Measurements from ENCODE around the gene VSTM2L.

VSTM2L gene

GRCh38 chr20:37947943-37948342 lies 45.0 kb downstream of the VSTM2L start:
- H3K4me3 ChIP-seq (replicated peaks; ENCODE audit: low read depth, low read length) = no peak overlapping the region
- no peak for TF ChIP-seq CTCF (IDR thresholded peaks at IDR 0.05; ENCODE audit: low read length, missing control alignments)

GRCh38 chr20:37948956-37949355 lies 46.0 kb downstream of the VSTM2L start:
- no peak overlapping the region for H3K4me3 ChIP-seq (replicated peaks; ENCODE audit: low read depth, low read length)
- no peak for DNase-seq (ENCODE audit: low read depth)

More at GRCh38 chr20:37947943-37948342, 45.0 kb downstream of the VSTM2L start:
- no peak for DNase-seq (ENCODE audit: low read depth)

GRCh38 chr20:37954190-37954589 lies 51.3 kb downstream of the VSTM2L start:
- TF ChIP-seq CTCF (IDR thresholded peaks at IDR 0.05; ENCODE audit: low read length, missing control alignments) = no peak

More at GRCh38 chr20:37948956-37949355, 46.0 kb downstream of the VSTM2L start:
- no peak for TF ChIP-seq CTCF (IDR thresholded peaks at IDR 0.05; ENCODE audit: low read length, missing control alignments)

GRCh38 chr20:37954626-37955025 lies 51.7 kb downstream of the VSTM2L start:
- no peak overlapping the region for H3K4me3 ChIP-seq (replicated peaks; ENCODE audit: low read depth, low read length)
- TF ChIP-seq CTCF (IDR thresholded peaks at IDR 0.05; ENCODE audit: low read length, missing control alignments) = no peak
- no peak for DNase-seq (ENCODE audit: low read depth)

More at GRCh38 chr20:37954190-37954589, 51.3 kb downstream of the VSTM2L start:
- no peak overlapping the region for H3K4me3 ChIP-seq (replicated peaks; ENCODE audit: low read depth, low read length)
- DNase-seq (ENCODE audit: low read depth) = no peak

- DNase-seq (ENCODE audit: low read depth) = no peak
- TF ChIP-seq CTCF (IDR thresholded peaks at IDR 0.05; ENCODE audit: low read length, missing control alignments) = no peak
- H3K4me3 ChIP-seq (replicated peaks; ENCODE audit: low read depth, low read length) = no peak overlapping the region
Observed at GRCh38 chr20:37955511-37955910, 52.6 kb downstream of the VSTM2L start.

GRCh38 chr20:37956107-37956585 lies 53.2 kb downstream of the VSTM2L start:
- no peak for TF ChIP-seq CTCF (IDR thresholded peaks at IDR 0.05; ENCODE audit: low read length, missing control alignments)
- no peak for DNase-seq (ENCODE audit: low read depth)
- no peak overlapping the region for H3K4me3 ChIP-seq (replicated peaks; ENCODE audit: low read depth, low read length)

- no peak for TF ChIP-seq CTCF (IDR thresholded peaks at IDR 0.05; ENCODE audit: low read length, missing control alignments)
- DNase-seq (ENCODE audit: low read depth) = no peak
- no peak overlapping the region for H3K4me3 ChIP-seq (replicated peaks; ENCODE audit: low read depth, low read length)
Observed at GRCh38 chr20:37958856-37959520, 56.1 kb downstream of the VSTM2L start.
